NB4 (cell line): ENCODE measurements around the gene KIF9.

Experiments
- MYC ChIP-seq: IDR thresholded peaks from 2 replicates; pipeline ENCODE4 v1.6.1; 2011; ENCODE audit warnings: low read depth, low read length
- POLR2A ChIP-seq: IDR thresholded peaks from 2 replicates; pipeline ENCODE4 v1.6.1; 2011; ENCODE audit warnings: mild to moderate bottlenecking; ENCODE audit not compliant: insufficient read length; ENCODE audit errors: extremely low read depth
- TF ChIP-seq, protein P1 (sequence below): IDR thresholded peaks from one replicate; pipeline ENCODE4 v1.5.1; 2012; ENCODE audit warnings: low read depth, low read length
- TF ChIP-seq, protein P2 (sequence below): IDR thresholded peaks from 2 replicates; pipeline ENCODE4 v1.6.1; 2011; ENCODE audit warnings: low read depth, low read length

DNA sequence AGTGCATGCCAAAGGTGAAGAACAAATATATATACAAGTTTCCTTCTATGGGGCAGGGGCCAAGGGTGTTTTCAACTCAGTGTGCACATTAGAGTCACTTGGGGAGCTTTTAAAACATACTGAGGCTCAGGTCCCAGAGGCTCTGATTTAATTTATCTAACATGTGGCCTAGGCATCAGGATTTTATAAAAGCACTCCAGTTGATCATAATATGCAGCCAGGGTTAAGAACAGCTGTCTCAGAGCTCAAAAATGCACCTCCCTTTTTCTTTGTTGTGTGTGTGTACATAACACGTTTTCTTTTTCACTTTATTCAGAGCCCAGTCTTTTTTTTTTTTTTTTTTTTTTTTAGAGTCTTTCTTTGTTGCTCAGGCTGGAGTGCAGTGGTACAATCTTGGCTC, 60.8 kb downstream of the KIF9 start:
- TF ChIP-seq POLR2A (no peak), MYC (no peak)
- TF ChIP-seq, protein P1, sequence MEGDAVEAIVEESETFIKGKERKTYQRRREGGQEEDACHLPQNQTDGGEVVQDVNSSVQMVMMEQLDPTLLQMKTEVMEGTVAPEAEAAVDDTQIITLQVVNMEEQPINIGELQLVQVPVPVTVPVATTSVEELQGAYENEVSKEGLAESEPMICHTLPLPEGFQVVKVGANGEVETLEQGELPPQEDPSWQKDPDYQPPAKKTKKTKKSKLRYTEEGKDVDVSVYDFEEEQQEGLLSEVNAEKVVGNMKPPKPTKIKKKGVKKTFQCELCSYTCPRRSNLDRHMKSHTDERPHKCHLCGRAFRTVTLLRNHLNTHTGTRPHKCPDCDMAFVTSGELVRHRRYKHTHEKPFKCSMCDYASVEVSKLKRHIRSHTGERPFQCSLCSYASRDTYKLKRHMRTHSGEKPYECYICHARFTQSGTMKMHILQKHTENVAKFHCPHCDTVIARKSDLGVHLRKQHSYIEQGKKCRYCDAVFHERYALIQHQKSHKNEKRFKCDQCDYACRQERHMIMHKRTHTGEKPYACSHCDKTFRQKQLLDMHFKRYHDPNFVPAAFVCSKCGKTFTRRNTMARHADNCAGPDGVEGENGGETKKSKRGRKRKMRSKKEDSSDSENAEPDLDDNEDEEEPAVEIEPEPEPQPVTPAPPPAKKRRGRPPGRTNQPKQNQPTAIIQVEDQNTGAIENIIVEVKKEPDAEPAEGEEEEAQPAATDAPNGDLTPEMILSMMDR = no peak
- TF ChIP-seq, protein P2, sequence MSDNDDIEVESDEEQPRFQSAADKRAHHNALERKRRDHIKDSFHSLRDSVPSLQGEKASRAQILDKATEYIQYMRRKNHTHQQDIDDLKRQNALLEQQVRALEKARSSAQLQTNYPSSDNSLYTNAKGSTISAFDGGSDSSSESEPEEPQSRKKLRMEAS = no peak
